IMR-90 (cell line): ENCODE data around the gene SCYGR1. TPM values are rescaled to one million over a fixed set of nuclear protein-coding genes. Genes with fewer than 3 reads are reported as not detected.
A peak's percentile ranks its signal among the peaks of the same experiment; 100 is the strongest.

Source experiments
- ATAC-seq: fragments of 200-7000 bp; cut with Tn5 transposase; 2 replicates; pipeline ENCODE4 v1.9.1; 2020; ENCODE audit warnings: low read depth, mild to moderate bottlenecking, moderate library complexity
- BruUV-seq: library from RNA; stranded (reverse); fragments of 400-500 nt; replicated peaks from 2 replicates; lab custom pipeline; 2021; lab: Mats Ljungman, UMichigan
- CTCF ChIA-PET: fragments of 300-600 bp; formaldehyde crosslinking; extraction: SDS; loops from one replicate; lab custom pipeline; 2021; ENCODE audit warnings: antibody characterized with exemption; lab: Yijun Ruan, JAX
- POLR2A ChIA-PET: fragments of 300-600 bp; sonication (Branson Sonifier 250); formaldehyde crosslinking; loops from one replicate; lab custom pipeline; 2022; ENCODE audit warnings: antibody characterized with exemption; ENCODE audit not compliant: unreplicated experiment; lab: Charles Lee
- DNase-seq: peaks from one replicate; pipeline ENCODE4 v3.0.0; 2013
- H2AFZ ChIP-seq: replicated peaks from 2 replicates; pipeline ENCODE3; 2013; ENCODE audit warnings: low read length, mild to moderate bottlenecking; ENCODE audit not compliant: poor library complexity
- H2AK5ac ChIP-seq: 2 replicates; pipeline ENCODE4 v1.6.1; 2013; ENCODE audit warnings: low read depth, low read length, inconsistent platforms
- H2AK9ac ChIP-seq: replicated peaks from 2 replicates; pipeline ENCODE3; 2013; ENCODE audit warnings: mild to moderate bottlenecking, low read depth, low read length, moderate library complexity; ENCODE audit not compliant: poor library complexity
- H2BK120ac ChIP-seq: 2 replicates; pipeline ENCODE4 v1.6.1; 2013; ENCODE audit warnings: low read depth, low read length, inconsistent platforms
- H2BK15ac ChIP-seq: 3 replicates; pipeline ENCODE4 v1.6.1; 2013; ENCODE audit warnings: low read depth, low read length, inconsistent platforms
- H2BK20ac ChIP-seq: 2 replicates; pipeline ENCODE4 v1.6.1; 2013; ENCODE audit warnings: low read depth, mild to moderate bottlenecking, inconsistent platforms, low read length, moderate library complexity
- H2BK5ac ChIP-seq: 2 replicates; pipeline ENCODE4 v1.6.1; 2013; ENCODE audit warnings: mild to moderate bottlenecking, low read depth, low read length, inconsistent platforms; ENCODE audit not compliant: poor library complexity, severe bottlenecking
- H3K14ac ChIP-seq: replicated peaks from 2 replicates; pipeline ENCODE4 v1.6.1; 2013; ENCODE audit warnings: low read depth, low read length, inconsistent platforms
- H3K18ac ChIP-seq: 2 replicates; pipeline ENCODE4 v1.6.1; 2013; ENCODE audit warnings: low read depth, low read length, control low read depth
- H3K23ac ChIP-seq: 2 replicates; pipeline ENCODE4 v1.6.1; 2013; ENCODE audit warnings: low read depth, low read length, inconsistent platforms
- H3K27ac ChIP-seq: 2 replicates; pipeline ENCODE4 v1.5.1; 2013; ENCODE audit warnings: mild to moderate bottlenecking, control low read depth, low read length; ENCODE audit not compliant: insufficient read depth
- H3K27me3 ChIP-seq: 2 replicates; pipeline ENCODE4 v1.6.1; 2013; ENCODE audit warnings: low read length; ENCODE audit not compliant: control insufficient read depth, insufficient read depth
- H3K36me3 ChIP-seq: 2 replicates; pipeline ENCODE4 v1.6.1; 2013; ENCODE audit warnings: low read length, mixed read lengths; ENCODE audit not compliant: control insufficient read depth, insufficient read depth
- H3K4ac ChIP-seq: 2 replicates; pipeline ENCODE4 v1.6.1; 2013; ENCODE audit warnings: low read depth, low read length, inconsistent platforms
- H3K4me1 ChIP-seq: 2 replicates; pipeline ENCODE4 v1.6.1; 2013; ENCODE audit warnings: low read length, mixed read lengths; ENCODE audit not compliant: control insufficient read depth, insufficient read depth
- H3K4me2 ChIP-seq: 2 replicates; pipeline ENCODE4 v1.6.1; 2013; ENCODE audit warnings: low read depth, mild to moderate bottlenecking, control low read depth, low read length, moderate library complexity
- H3K4me3 ChIP-seq: 2 replicates; pipeline ENCODE4 v1.5.1; 2013; ENCODE audit warnings: low read depth, mild to moderate bottlenecking, control low read depth, low read length, moderate library complexity; ENCODE audit not compliant: insufficient read depth
- H3K56ac ChIP-seq: 2 replicates; pipeline ENCODE4 v1.6.1; 2013; ENCODE audit warnings: low read length, inconsistent platforms; ENCODE audit not compliant: insufficient read depth; ENCODE audit errors: extremely low read depth
- H3K79me1 ChIP-seq, 2 experiments: 2 replicates each; pipeline ENCODE4 v1.6.1; 2013; ENCODE audit warnings: low read length in 2 of 2, inconsistent platforms in 1 of 2, low read depth in 1 of 2
- H3K9ac ChIP-seq: 2 replicates; pipeline ENCODE4 v1.6.1; 2013; ENCODE audit warnings: low read depth, low read length, control low read depth
- H3K9me1 ChIP-seq: 2 replicates; pipeline ENCODE4 v1.6.1; 2013; ENCODE audit warnings: low read length, inconsistent platforms; ENCODE audit not compliant: insufficient read depth
- H3K9me3 ChIP-seq: 2 replicates; pipeline ENCODE4 v1.6.1; 2013; ENCODE audit warnings: low read length; ENCODE audit not compliant: control insufficient read depth, insufficient read depth
- H4K20me1 ChIP-seq: 2 replicates; pipeline ENCODE4 v1.6.1; 2013; ENCODE audit warnings: low read length, inconsistent platforms; ENCODE audit not compliant: insufficient read depth
- H4K5ac ChIP-seq: 2 replicates; pipeline ENCODE4 v1.6.1; 2013; ENCODE audit warnings: mild to moderate bottlenecking, low read depth, low read length, control low read depth
- H4K8ac ChIP-seq, 2 experiments: 2 replicates each; pipeline ENCODE4 v1.6.1; 2013; ENCODE audit warnings: low read depth in 2 of 2, low read length in 2 of 2, control low read depth in 1 of 2, inconsistent platforms in 1 of 2
- H4K91ac ChIP-seq: 2 replicates; pipeline ENCODE4 v1.6.1; 2013; ENCODE audit warnings: low read depth, low read length, inconsistent platforms; ENCODE audit not compliant: insufficient read depth
- BHLHE40 ChIP-seq: fragments of 150-350 bp; IDR thresholded peaks from 2 replicates; pipeline ENCODE4 v1.6.1; 2016; ENCODE audit warnings: mild to moderate bottlenecking, low read depth, low read length
- CEBPB ChIP-seq: IDR thresholded peaks from 2 replicates; pipeline ENCODE4 v1.6.1; 2012; ENCODE audit warnings: low read depth, low read length, improper control_type of control experiment
- FOS ChIP-seq: fragments of 150-350 bp; IDR thresholded peaks from 2 replicates; pipeline ENCODE4 v1.6.1; 2016; ENCODE audit warnings: low read depth, low read length
- NFE2L2 ChIP-seq: fragments of 150-350 bp; IDR thresholded peaks from 2 replicates; pipeline ENCODE4 v1.6.1; 2016; ENCODE audit warnings: low read depth, mild to moderate bottlenecking, low read length
- POLR2A ChIP-seq: IDR thresholded peaks from 2 replicates; pipeline ENCODE4 v1.6.1; 2012; ENCODE audit warnings: mild to moderate bottlenecking, low read depth, low read length
- RAD21 ChIP-seq: IDR thresholded peaks from 2 replicates; pipeline ENCODE4 v1.6.1; 2012; ENCODE audit warnings: low read length, improper control_type of control experiment
- RCOR1 ChIP-seq: IDR thresholded peaks from 2 replicates; pipeline ENCODE4 v1.6.1; 2012; ENCODE audit warnings: mild to moderate bottlenecking, low read length, improper control_type of control experiment; ENCODE audit not compliant: insufficient replicate concordance
- SMC3 ChIP-seq: fragments of 150-350 bp; IDR thresholded peaks from 2 replicates; pipeline ENCODE4 v1.6.1; 2016; ENCODE audit warnings: low read depth, mild to moderate bottlenecking, antibody characterized with exemption, low read length, moderate library complexity
- WGBS, 2 experiments: methylation state at CpG; one replicate each; pipeline versions ENCODE4 v1.1.5 to v1.1.7; 2013; ENCODE audit warnings: missing lambda C conversion rate in 2 of 2; ENCODE audit not compliant: insufficient read length in 1 of 2; ENCODE audit errors: extremely low coverage in 2 of 2; 5-methylcytosine and 5-hydroxymethylcytosine counted together
- dilution Hi-C: fragments of 300-500 bp; cut with HindIII; formaldehyde crosslinking; loops from one replicate; pipeline ENCODE4 v1.14.3; 2018; ENCODE audit warnings: low sequenced_read_pairs; ENCODE audit not compliant: unreplicated experiment
- in situ Hi-C: fragments of 300-500 bp; cut with MboI; formaldehyde crosslinking; loops from 3 replicates; pipeline ENCODE4 v1.14.3; 2019; ENCODE audit warnings: low sequenced_read_pairs, inconsistent platforms, mixed read lengths
- intact Hi-C: fragments of 100-400 bp; cut with micrococcal nuclease; formaldehyde crosslinking; loops from 2 replicates; pipeline ENCODE4 v1.10.0; 2022
- polyA plus RNA-seq, 3 experiments: library from polyadenylated mRNA; depleted of rRNA; stranded (reverse); fragments of >200 nt; gene quantifications; 2 replicates each; pipeline ENCODE4 v1.2.3, GENCODE V29; 2012; ENCODE audit warnings: low replicate concordance in 1 of 3
- total RNA-seq: library from RNA; depleted of rRNA; stranded (reverse); fragments of >200 nt; gene quantifications from 2 replicates; pipeline ENCODE4 v1.2.3, GENCODE V29; 2012
- TF ChIP-seq, protein P1 (sequence below): fragments of 150-350 bp; IDR thresholded peaks from 2 replicates; pipeline ENCODE4 v1.6.1; 2017; ENCODE audit warnings: mild to moderate bottlenecking, antibody characterized with exemption, low read length, low read depth
- TF ChIP-seq, protein P2 (sequence below): conservative IDR thresholded peaks from 2 replicates; pipeline ENCODE4 v1.5.1; 2012; ENCODE audit warnings: mild to moderate bottlenecking, low read depth, low read length, improper control_type of control experiment

Gene SCYGR1
- total and polyA plus RNA-seq, 2 of the 4 experiments (the other 2 are of a cell fraction) = not detected

DNA sequence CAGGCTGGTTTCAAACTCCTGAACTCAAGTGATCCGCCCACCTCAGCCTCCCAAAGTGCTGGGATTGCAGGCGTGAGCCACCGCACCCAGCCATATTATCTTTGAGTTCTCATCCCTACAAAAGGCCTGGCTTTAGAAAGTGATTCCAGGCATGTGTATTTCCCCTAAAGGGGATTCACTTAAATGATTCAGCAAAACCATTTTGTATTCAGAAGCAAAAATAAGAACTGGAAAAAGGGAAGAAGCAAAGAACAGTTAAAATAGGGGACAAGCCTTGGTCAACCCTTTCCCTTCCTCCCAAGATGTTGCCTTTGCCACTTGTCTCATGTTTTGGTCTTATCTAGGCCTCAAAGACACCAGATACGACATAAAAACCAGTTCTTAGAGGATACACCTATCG is 19.2 kb downstream of the SCYGR1 start:
- H3K18ac ChIP-seq = peak overlapping the region; percentile 85; the same call in 1 of the 2 replicates
- peak overlapping the region; percentile 47; the same call in 1 of the 2 replicates for H3K4ac ChIP-seq
- 0 out of 4 replicates have a peak overlapping the region, but pooled peaks of 1 of the 2 experiments have one; percentile 22 for H4K8ac ChIP-seq
- H3K56ac ChIP-seq = no peak overlapping the region
- no peak overlapping the region for H3K27ac ChIP-seq
- H3K23ac ChIP-seq = no peak overlapping the region
- no peak overlapping the region for H2AK9ac ChIP-seq
- TF ChIP-seq RCOR1 = no peak
- TF ChIP-seq, protein P1, sequence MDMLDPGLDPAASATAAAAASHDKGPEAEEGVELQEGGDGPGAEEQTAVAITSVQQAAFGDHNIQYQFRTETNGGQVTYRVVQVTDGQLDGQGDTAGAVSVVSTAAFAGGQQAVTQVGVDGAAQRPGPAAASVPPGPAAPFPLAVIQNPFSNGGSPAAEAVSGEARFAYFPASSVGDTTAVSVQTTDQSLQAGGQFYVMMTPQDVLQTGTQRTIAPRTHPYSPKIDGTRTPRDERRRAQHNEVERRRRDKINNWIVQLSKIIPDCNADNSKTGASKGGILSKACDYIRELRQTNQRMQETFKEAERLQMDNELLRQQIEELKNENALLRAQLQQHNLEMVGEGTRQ = no peak
- no peak for TF ChIP-seq FOS
- TF ChIP-seq SMC3 = no peak
- TF ChIP-seq, protein P2, sequence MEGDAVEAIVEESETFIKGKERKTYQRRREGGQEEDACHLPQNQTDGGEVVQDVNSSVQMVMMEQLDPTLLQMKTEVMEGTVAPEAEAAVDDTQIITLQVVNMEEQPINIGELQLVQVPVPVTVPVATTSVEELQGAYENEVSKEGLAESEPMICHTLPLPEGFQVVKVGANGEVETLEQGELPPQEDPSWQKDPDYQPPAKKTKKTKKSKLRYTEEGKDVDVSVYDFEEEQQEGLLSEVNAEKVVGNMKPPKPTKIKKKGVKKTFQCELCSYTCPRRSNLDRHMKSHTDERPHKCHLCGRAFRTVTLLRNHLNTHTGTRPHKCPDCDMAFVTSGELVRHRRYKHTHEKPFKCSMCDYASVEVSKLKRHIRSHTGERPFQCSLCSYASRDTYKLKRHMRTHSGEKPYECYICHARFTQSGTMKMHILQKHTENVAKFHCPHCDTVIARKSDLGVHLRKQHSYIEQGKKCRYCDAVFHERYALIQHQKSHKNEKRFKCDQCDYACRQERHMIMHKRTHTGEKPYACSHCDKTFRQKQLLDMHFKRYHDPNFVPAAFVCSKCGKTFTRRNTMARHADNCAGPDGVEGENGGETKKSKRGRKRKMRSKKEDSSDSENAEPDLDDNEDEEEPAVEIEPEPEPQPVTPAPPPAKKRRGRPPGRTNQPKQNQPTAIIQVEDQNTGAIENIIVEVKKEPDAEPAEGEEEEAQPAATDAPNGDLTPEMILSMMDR = no peak
- no peak for TF ChIP-seq BHLHE40
- no peak for TF ChIP-seq RAD21
- TF ChIP-seq NFE2L2 = no peak
- no peak for TF ChIP-seq POLR2A
- no peak for TF ChIP-seq CEBPB
- no peak overlapping the region for H3K4me3 ChIP-seq
- no TSS peak for BruUV-seq
- H3K27me3 ChIP-seq = no peaks in the 10 kb centered on the region
- peaks cover 14% of the 10 kb centered on the region for H3K4me1 ChIP-seq
- H3K9ac ChIP-seq = no peak overlapping the region
- no peaks in the 10 kb centered on the region for H3K79me1 ChIP-seq
- no peaks in the 10 kb centered on the region for H3K9me3 ChIP-seq
- peak overlapping the region; percentile 43; the same call in 1 of the 2 replicates for H2BK20ac ChIP-seq
- ATAC-seq = no peak
- ChIA-PET POLR2A (no interaction called here), CTCF (no interaction called here)
- peak overlapping the region; percentile 28; the same call in 1 of the 2 replicates for H2BK120ac ChIP-seq
- intact Hi-C loops (no loop called here), dilution Hi-C loops (no loop called here), in situ Hi-C loops (no loop called here)
- H2AFZ ChIP-seq = no peak overlapping the region
- no CpG with 5 or more reads among the region's 5 CpGs for whole genome bisulfite sequencing, 2 experiments
- H4K5ac ChIP-seq = peak overlapping the region; percentile 85
- peaks cover 8% of the 10 kb centered on the region for H3K9me1 ChIP-seq
- no peaks in the 10 kb centered on the region for H4K20me1 ChIP-seq
- H2BK15ac ChIP-seq = no peak overlapping the region
- no peak for DNase-seq
- no peak overlapping the region for H2AK5ac ChIP-seq
- H3K14ac ChIP-seq = no peak overlapping the region
- no peaks in the 10 kb centered on the region for H3K36me3 ChIP-seq
- H4K91ac ChIP-seq = no peak overlapping the region; the same call in 1 of the 2 replicates
- no peak overlapping the region for H3K4me2 ChIP-seq
- peak overlapping the region; percentile 54 for H2BK5ac ChIP-seq
